K562 (cell line): ENCODE data around the gene CDC20B. TPM values are rescaled to one million over a fixed set of nuclear protein-coding genes. Genes with fewer than 3 reads are reported as not detected.

Experiments
- ATAC-seq: fragments of 200-7000 bp; cut with Tn5 transposase; 3 replicates; pipeline ENCODE4 v1.9.1; 2020; ENCODE audit warnings: moderate library complexity
- BruUV-seq: library from RNA; stranded (reverse); fragments of 400-500 nt; replicated peaks from 2 replicates; lab custom pipeline; 2021; lab: Mats Ljungman, UMichigan
- CTCF ChIA-PET: fragments of 300-600 bp; formaldehyde crosslinking; extraction: SDS; loops from one replicate; lab custom pipeline; 2021; ENCODE audit warnings: low intra/inter-chr PET ratio; lab: Yijun Ruan, JAX
- POLR2A ChIA-PET: fragments of 300-600, 350-650 bp; sonication (Branson Sonifier 250); formaldehyde crosslinking; extraction: SDS; loops from one replicate; lab custom pipeline; 2021; ENCODE audit warnings: antibody characterized with exemption, inconsistent platforms; lab: Yijun Ruan, JAX
- DNase-seq, 4 experiments: peaks; one replicate each; pipeline versions ENCODE4 v3.0.0 to v3.0.0-alpha.2; 2011 to 2018; ENCODE audit warnings: low spot score in 3 of 4, mixed read lengths in 3 of 4; ENCODE audit errors: extremely low read depth in 1 of 4
- FAIRE-seq: peaks from 2 replicates; lab custom pipeline; 2011; peaks lifted over from hg19 to GRCh38; lab: Jason Lieb, UNC
- H2AFZ ChIP-seq: 2 replicates; pipeline ENCODE4 v1.6.0; 2011; ENCODE audit warnings: low read depth, low read length, control low read depth, inconsistent platforms
- H3K27ac ChIP-seq: fragments of 200-600 bp; 3 replicates; pipeline ENCODE4 v1.8.0; 2011; ENCODE audit warnings: low read depth, mild to moderate bottlenecking, control low read depth, inconsistent platforms, low read length, moderate library complexity, mixed read lengths; ENCODE audit errors: extremely low read depth
- H3K27me3 ChIP-seq, 2 experiments: fragments of 300-600 bp in 1 of 2; 2 replicates in 1 of 2; 3 replicates in 1 of 2; pipeline versions ENCODE4 v1.6.0 to v1.8.0; 2011; ENCODE audit warnings: inconsistent platforms in 2 of 2, low read length in 2 of 2, mild to moderate bottlenecking in 1 of 2, mixed read lengths in 1 of 2, moderate library complexity in 1 of 2; ENCODE audit not compliant: control insufficient read depth in 2 of 2, insufficient read depth in 2 of 2
- H3K36me3 ChIP-seq: fragments of 300-600 bp; 3 replicates; pipeline ENCODE4 v1.8.0; 2011; ENCODE audit warnings: mild to moderate bottlenecking, low read length, inconsistent platforms; ENCODE audit not compliant: control insufficient read depth, insufficient read depth
- H3K4me1 ChIP-seq, 2 experiments: fragments of 200-600 bp in 1 of 2; replicated peaks in 1 of 2; 2 replicates in 1 of 2; 3 replicates in 1 of 2; pipeline versions ENCODE4 v1.5.1 to v1.8.0; 2011; ENCODE audit warnings: inconsistent platforms in 2 of 2, low read length in 2 of 2, mild to moderate bottlenecking in 1 of 2, mixed read lengths in 1 of 2, moderate library complexity in 1 of 2; ENCODE audit not compliant: control insufficient read depth in 2 of 2, insufficient read depth in 2 of 2
- H3K4me2 ChIP-seq: 2 replicates; pipeline ENCODE4 v1.6.1; 2011; ENCODE audit warnings: low read length, control low read depth, inconsistent platforms, mixed read lengths; ENCODE audit not compliant: insufficient read depth
- H3K4me3 ChIP-seq: fragments of 200-600 bp; sonication (generic), shearing (Covaris generic); 2 replicates; pipeline ENCODE4 v1.5.1; 2016; ENCODE audit warnings: control low read depth, inconsistent platforms
- H3K79me2 ChIP-seq: fragments of 200-600 bp; 3 replicates; pipeline ENCODE4 v1.8.0; 2011; ENCODE audit warnings: low read length, inconsistent platforms; ENCODE audit not compliant: control insufficient read depth, insufficient read depth
- H3K9ac ChIP-seq, 2 experiments: 2 replicates each; pipeline versions ENCODE4 v1.6.0 to v1.6.1; 2011; ENCODE audit warnings: low read depth in 2 of 2, low read length in 2 of 2, control low read depth in 1 of 2, inconsistent platforms in 1 of 2, mild to moderate bottlenecking in 1 of 2, mixed read lengths in 1 of 2; ENCODE audit not compliant: insufficient read depth in 1 of 2
- H3K9me1 ChIP-seq: one replicate; pipeline ENCODE4 v1.6.0; 2011; ENCODE audit warnings: inconsistent platforms, mild to moderate bottlenecking, low read length, moderate library complexity; ENCODE audit not compliant: control insufficient read depth, insufficient read depth
- H3K9me3 ChIP-seq: replicated peaks from 2 replicates; pipeline ENCODE4 v1.5.1; 2011; ENCODE audit warnings: low read depth, low read length, inconsistent platforms; ENCODE audit not compliant: control insufficient read depth, insufficient read depth
- H4K20me1 ChIP-seq: replicated peaks from 2 replicates; pipeline ENCODE4 v1.6.1; 2011; ENCODE audit warnings: low read length, inconsistent platforms, mixed read lengths; ENCODE audit not compliant: control insufficient read depth, insufficient read depth
- BHLHE40 ChIP-seq: IDR thresholded peaks from 2 replicates; pipeline ENCODE4 v1.6.1; 2011; ENCODE audit warnings: low read length, improper control_type of control experiment
- CXXC5 ChIP-seq: fragments of 250-450 bp; sonication (Bioruptor Pico); IDR thresholded peaks from 2 replicates; pipeline ENCODE4 v1.8.0; 2022; ENCODE audit warnings: inconsistent platforms, mild to moderate bottlenecking, moderate library complexity
- DIDO1 ChIP-seq: fragments of 450-650 bp; IDR thresholded peaks from 2 replicates; pipeline ENCODE4 v1.6.1; 2016; ENCODE audit warnings: low read depth, missing biosample characterization, missing genetic modification characterization
- HDAC1 ChIP-seq, 2 experiments: fragments of 450-650 bp; IDR thresholded peaks; 2 replicates each; pipeline ENCODE4 v1.6.1; 2016 to 2017; ENCODE audit warnings: inconsistent platforms in 1 of 2, mild to moderate bottlenecking in 1 of 2, moderate library complexity in 1 of 2
- L3MBTL2 ChIP-seq: fragments of 450-650 bp; IDR thresholded peaks from 2 replicates; pipeline ENCODE4 v1.6.1; 2016; ENCODE audit warnings: mild to moderate bottlenecking, moderate library complexity
- TCF7 ChIP-seq: sonication (generic); IDR thresholded peaks from 2 replicates; pipeline ENCODE4 v1.6.1; 2016; ENCODE audit warnings: antibody characterized with exemption, borderline replicate concordance
- U2AF1 ChIP-seq: fragments of 200-400 bp; formaldehyde crosslinking; optimal IDR thresholded peaks from 2 replicates; pipeline ENCODE3; 2017; ENCODE audit warnings: mild to moderate bottlenecking, low read depth, low read length, moderate library complexity
- YBX1 ChIP-seq: fragments of 450-650 bp; IDR thresholded peaks from 2 replicates; pipeline ENCODE4 v1.7.1; 2016; ENCODE audit warnings: mild to moderate bottlenecking
- ZEB2 ChIP-seq: fragments of 450-650 bp; IDR thresholded peaks from 2 replicates; pipeline ENCODE4 v1.6.1; 2016
- ZNF41 ChIP-seq: fragments of 250-450 bp; sonication (Bioruptor Pico); conservative IDR thresholded peaks from 2 replicates; pipeline ENCODE4 v1.4.0; 2020; ENCODE audit warnings: mild to moderate bottlenecking
- WGBS: fragments of 100-300 bp; shearing (Covaris generic); methylation state at CpG from one replicate; pipeline ENCODE4 v1.1.6; 2016; ENCODE audit warnings: low coverage, mixed read lengths; ENCODE audit not compliant: insufficient coverage; ENCODE audit errors: missing lambda C conversion rate; 5-methylcytosine and 5-hydroxymethylcytosine counted together
- in situ Hi-C: fragments of 300-500 bp; cut with MboI; formaldehyde crosslinking; loops from 4 replicates; pipeline ENCODE4 v1.15.0; 2018; ENCODE audit warnings: inconsistent platforms, mixed read lengths
- intact Hi-C: fragments of 100-400 bp; cut with micrococcal nuclease; formaldehyde crosslinking; loops from 2 replicates; pipeline ENCODE4 v1.14.2; 2022
- polyA plus RNA-seq, 8 experiments: library from polyadenylated mRNA; depleted of rRNA in 4 of 8; stranded (reverse) in 5 of 8; unstranded in 3 of 8; fragments of >200 nt; fragmentation: Nextera tagmentation in 2 of 8; fragmentation: Illumina TruSeq in 1 of 8; extraction: Ambion mirVana in 2 of 8; extraction: Trizol in 1 of 8; gene quantifications; 2 replicates each; pipeline versions ENCODE4 v1.2.1 to v1.2.3, GENCODE V29; 2011 to 2014; ENCODE audit warnings: inconsistent platforms in 1 of 8, missing spikeins in 1 of 8
- total RNA-seq, 7 experiments: library from RNA; depleted of rRNA in 6 of 7; stranded (reverse); fragments of >200 nt in 6 of 7; fragmentation: Illumina TruSeq in 2 of 7; extraction: Trizol in 2 of 7; gene quantifications; 2 replicates each; pipeline versions ENCODE4 v1.2.1 to v1.2.3, GENCODE V29; 2011 to 2021; ENCODE audit warnings: low replicate concordance in 1 of 7
- TF ChIP-seq, protein P1 (sequence below): fragments of 250-450 bp; sonication (Bioruptor Pico); IDR thresholded peaks from 2 replicates; pipeline ENCODE4 v1.5.0; 2020; ENCODE audit warnings: mild to moderate bottlenecking, borderline replicate concordance
- TF ChIP-seq, protein P2 (sequence below): fragments of 450-650 bp; formaldehyde crosslinking; IDR thresholded peaks from 2 replicates; pipeline ENCODE4 v1.4.0; 2020; ENCODE audit warnings: mild to moderate bottlenecking, moderate library complexity
- TF ChIP-seq, protein P3 (sequence below), 2 experiments: fragments of 450-650 bp; IDR thresholded peaks; 2 replicates each; pipeline ENCODE4 v1.6.1; 2016
- TF ChIP-seq, protein P4 (sequence below): sonication (generic); formaldehyde crosslinking; IDR thresholded peaks from 2 replicates; pipeline ENCODE4 v1.8.0; 2022; ENCODE audit warnings: mild to moderate bottlenecking, missing genetic modification reagents
- TF ChIP-seq, protein P5 (sequence below): sonication (generic); formaldehyde crosslinking; IDR thresholded peaks from 2 replicates; pipeline ENCODE4 v1.8.0; 2022; ENCODE audit warnings: mild to moderate bottlenecking, low read depth, missing genetic modification reagents

The CDC20B gene
- total and polyA plus RNA-seq, 9 of the 15 experiments (the other 6 are each of a cell fraction or from before 2014, with no cell fraction given), result 0.04 TPM; not detected in 8

DNA sequence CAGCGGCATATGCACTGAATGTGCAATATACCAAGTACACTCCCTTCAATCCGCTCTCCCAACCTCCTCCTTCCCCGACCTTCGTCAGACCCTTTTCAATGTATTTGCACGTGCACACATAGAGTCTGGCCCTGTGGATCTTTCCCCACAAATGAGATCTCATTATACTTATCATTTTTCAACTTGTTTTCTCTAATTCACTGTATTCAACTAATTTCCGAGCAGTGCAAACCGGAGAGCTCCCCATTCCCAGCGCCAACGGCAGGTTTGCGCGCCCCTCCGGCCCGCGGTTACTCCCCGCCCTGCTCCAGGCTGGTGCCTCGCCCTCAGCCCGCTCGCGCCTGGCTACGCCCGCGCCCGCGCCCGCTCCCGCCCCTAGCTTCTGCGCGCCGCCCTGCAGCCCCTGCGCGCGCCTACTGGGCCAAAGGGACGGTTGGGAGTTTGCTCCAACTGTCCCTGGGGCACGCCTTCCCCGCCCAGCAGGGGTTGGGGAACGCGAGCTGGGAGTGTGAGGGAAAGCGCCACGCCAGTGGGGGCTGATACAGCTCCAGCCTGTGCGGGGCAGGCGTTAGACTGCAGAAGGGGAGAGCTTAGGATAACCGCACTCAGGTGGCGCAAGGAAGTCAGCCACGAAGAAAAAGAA, 3.3 kb upstream of the CDC20B start:
- Histone ChIP-seq H3K4me1 (peaks cover 11 to 27% of the 10 kb centered on the region in 2 experiments), H3K9me1 (no peaks in the 10 kb centered on the region), H4K20me1 (no peaks in the 10 kb centered on the region), H3K27me3 (no peaks in the 10 kb centered on the region), H3K79me2 (no peaks in the 10 kb centered on the region), H3K27ac (no peak overlapping the region; the same call in 2 of the 3 replicates), H3K9ac (peak overlapping the region; percentile 14 to 74; a peak in 3 of 4 replicates), H3K9me3 (no peaks in the 10 kb centered on the region), H3K4me3 (peak overlapping the region; percentile 28), H2AFZ (peak overlapping the region; percentile 89), H3K4me2 (peak overlapping the region; percentile 77), H3K36me3 (no peaks in the 10 kb centered on the region)
- peak; percentile 55 to 89 (median 72) for DNase-seq
- ChIA-PET CTCF (no interaction called here), POLR2A (interaction anchor here (0.9 kb wide), 3 partner anchors 11 to 17 kb away, joined by 3 read pairs; partner anchors contain the start of gene GPX8)
- intact Hi-C loops (loop anchor here (10.0 kb wide), 2 partner anchors 129 to 1029 kb away; partner anchors contain the start of genes DHX29 and MTREX), in situ Hi-C loops (loop anchor here (10.0 kb wide), 1 partner anchor 519 kb away; no protein-coding TSS in a partner anchor)
- 3% methylated on average over 34 of the region's 44 CpGs for WGBS
- no TSS peak for BruUV-seq
- FAIRE-seq, result peak; percentile 70
- ATAC-seq, result peak; percentile 91
- TF ChIP-seq L3MBTL2 (peak; percentile 98), YBX1 (no peak), ZNF41 (CRISPR knock-in tag) (no peak), ZEB2 (no peak), CXXC5 (CRISPR knock-in tag) (peak; percentile 79), BHLHE40 (peak; percentile 28; the same call in 1 of the 2 replicates), TCF7 (no peak), U2AF1 (no peak), DIDO1 (tag) (no peak), HDAC1 (IDR thresholded peaks at IDR 0.05) (0 out of 4 replicates have a peak, but pooled peaks of 1 of the 2 experiments have one; percentile 46)
- TF ChIP-seq, protein P1, sequence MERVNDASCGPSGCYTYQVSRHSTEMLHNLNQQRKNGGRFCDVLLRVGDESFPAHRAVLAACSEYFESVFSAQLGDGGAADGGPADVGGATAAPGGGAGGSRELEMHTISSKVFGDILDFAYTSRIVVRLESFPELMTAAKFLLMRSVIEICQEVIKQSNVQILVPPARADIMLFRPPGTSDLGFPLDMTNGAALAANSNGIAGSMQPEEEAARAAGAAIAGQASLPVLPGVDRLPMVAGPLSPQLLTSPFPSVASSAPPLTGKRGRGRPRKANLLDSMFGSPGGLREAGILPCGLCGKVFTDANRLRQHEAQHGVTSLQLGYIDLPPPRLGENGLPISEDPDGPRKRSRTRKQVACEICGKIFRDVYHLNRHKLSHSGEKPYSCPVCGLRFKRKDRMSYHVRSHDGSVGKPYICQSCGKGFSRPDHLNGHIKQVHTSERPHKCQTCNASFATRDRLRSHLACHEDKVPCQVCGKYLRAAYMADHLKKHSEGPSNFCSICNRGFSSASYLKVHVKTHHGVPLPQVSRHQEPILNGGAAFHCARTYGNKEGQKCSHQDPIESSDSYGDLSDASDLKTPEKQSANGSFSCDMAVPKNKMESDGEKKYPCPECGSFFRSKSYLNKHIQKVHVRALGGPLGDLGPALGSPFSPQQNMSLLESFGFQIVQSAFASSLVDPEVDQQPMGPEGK, result no peak
- TF ChIP-seq, protein P2, sequence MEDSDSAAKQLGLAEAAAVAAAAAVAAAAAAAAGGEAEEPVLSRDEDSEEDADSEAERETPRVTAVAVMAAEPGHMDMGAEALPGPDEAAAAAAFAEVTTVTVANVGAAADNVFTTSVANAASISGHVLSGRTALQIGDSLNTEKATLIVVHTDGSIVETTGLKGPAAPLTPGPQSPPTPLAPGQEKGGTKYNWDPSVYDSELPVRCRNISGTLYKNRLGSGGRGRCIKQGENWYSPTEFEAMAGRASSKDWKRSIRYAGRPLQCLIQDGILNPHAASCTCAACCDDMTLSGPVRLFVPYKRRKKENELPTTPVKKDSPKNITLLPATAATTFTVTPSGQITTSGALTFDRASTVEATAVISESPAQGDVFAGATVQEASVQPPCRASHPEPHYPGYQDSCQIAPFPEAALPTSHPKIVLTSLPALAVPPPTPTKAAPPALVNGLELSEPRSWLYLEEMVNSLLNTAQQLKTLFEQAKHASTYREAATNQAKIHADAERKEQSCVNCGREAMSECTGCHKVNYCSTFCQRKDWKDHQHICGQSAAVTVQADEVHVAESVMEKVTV (CRISPR knock-in tag), result no peak
- TF ChIP-seq, protein P3, sequence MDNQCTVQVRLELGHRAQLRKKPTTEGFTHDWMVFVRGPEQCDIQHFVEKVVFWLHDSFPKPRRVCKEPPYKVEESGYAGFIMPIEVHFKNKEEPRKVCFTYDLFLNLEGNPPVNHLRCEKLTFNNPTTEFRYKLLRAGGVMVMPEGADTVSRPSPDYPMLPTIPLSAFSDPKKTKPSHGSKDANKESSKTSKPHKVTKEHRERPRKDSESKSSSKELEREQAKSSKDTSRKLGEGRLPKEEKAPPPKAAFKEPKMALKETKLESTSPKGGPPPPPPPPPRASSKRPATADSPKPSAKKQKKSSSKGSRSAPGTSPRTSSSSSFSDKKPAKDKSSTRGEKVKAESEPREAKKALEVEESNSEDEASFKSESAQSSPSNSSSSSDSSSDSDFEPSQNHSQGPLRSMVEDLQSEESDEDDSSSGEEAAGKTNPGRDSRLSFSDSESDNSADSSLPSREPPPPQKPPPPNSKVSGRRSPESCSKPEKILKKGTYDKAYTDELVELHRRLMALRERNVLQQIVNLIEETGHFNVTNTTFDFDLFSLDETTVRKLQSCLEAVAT (IDR thresholded peaks at IDR 0.05), result 0 out of 4 replicates have a peak, but pooled peaks of 1 of the 2 experiments have one; percentile 13
- TF ChIP-seq, protein P4, sequence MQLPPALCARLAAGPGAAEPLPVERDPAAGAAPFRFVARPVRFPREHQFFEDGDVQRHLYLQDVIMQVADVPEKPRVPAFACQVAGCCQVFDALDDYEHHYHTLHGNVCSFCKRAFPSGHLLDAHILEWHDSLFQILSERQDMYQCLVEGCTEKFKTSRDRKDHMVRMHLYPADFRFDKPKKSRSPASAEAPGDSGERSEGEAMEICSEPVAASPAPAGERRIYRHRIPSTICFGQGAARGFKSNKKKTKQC (CRISPR knock-in tag), result 0 out of 2 replicates have a peak, but pooled peaks have one; percentile 55
- TF ChIP-seq, protein P5, sequence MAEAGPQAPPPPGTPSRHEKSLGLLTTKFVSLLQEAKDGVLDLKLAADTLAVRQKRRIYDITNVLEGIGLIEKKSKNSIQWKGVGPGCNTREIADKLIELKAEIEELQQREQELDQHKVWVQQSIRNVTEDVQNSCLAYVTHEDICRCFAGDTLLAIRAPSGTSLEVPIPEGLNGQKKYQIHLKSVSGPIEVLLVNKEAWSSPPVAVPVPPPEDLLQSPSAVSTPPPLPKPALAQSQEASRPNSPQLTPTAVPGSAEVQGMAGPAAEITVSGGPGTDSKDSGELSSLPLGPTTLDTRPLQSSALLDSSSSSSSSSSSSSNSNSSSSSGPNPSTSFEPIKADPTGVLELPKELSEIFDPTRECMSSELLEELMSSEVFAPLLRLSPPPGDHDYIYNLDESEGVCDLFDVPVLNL (CRISPR knock-in tag), result no peak
